GM12872 (cell line): ENCODE results near the gene SMYD4.

Experiments used
- CTCF ChIP-seq: IDR thresholded peaks from 3 replicates; pipeline ENCODE4 v1.5.1; 2011; ENCODE audit warnings: low read depth, mild to moderate bottlenecking, low read length, moderate library complexity; ENCODE audit not compliant: insufficient read depth

SMYD4 gene

GRCh38 chr17:1735834-1736347 is 93.8 kb downstream of the SMYD4 start:
- TF ChIP-seq CTCF, result no peak

- TF ChIP-seq CTCF, result no peak
Measured at GRCh38 chr17:1735418-1735817, 94.3 kb downstream of the SMYD4 start.

GRCh38 chr17:1733759-1734158 is 95.9 kb downstream of the SMYD4 start:
- no peak for TF ChIP-seq CTCF

GRCh38 chr17:1732833-1733321 is 96.8 kb downstream of the SMYD4 start:
- no peak for TF ChIP-seq CTCF

GRCh38 chr17:1732241-1732832 is 97.4 kb downstream of the SMYD4 start:
- no peak for TF ChIP-seq CTCF

- TF ChIP-seq CTCF, result no peak
Measured at GRCh38 chr17:1731194-1731506, 98.6 kb downstream of the SMYD4 start.

- no peak for TF ChIP-seq CTCF
Measured at GRCh38 chr17:1730326-1731193, 99.1 kb downstream of the SMYD4 start.
